ENCODE data around the gene NCKIPSD.
A peak's percentile ranks its signal among the peaks of the same experiment; 100 is the strongest.

NCKIPSD gene

GRCh38 chr3:48662753-48663488, 22.8 kb downstream of the NCKIPSD start, which contains the start of gene CELSR3:
TSS of gene CELSR3 (minus strand) at chr3:48662886. CDS start at chr3:48662634, 252 bp downstream.
- TF ChIP-seq CTCF (IDR thresholded peaks at IDR 0.05; ENCODE audit: insufficient read depth, low read length, missing control alignments), result no peak
- CTCF ChIA-PET, result interaction anchor here (1.0 to 5.6 kb wide), 12 partner anchors 10 to 199 kb away, joined by 3 to 37 read pairs (median 4); partner anchors contain the start of genes NCKIPSD and SLC26A6
- peak within 1 kb of the TSS; percentile 70 for H3K4me3 ChIP-seq (ENCODE audit: low read depth, low read length)
- DNase-seq (ENCODE audit: low read depth, low spot score), result peak; percentile 36
- POLR2A ChIA-PET, result interaction anchor here (0.6 to 2.4 kb wide), 5 partner anchors 9 to 259 kb away, joined by 3 to 25 read pairs (median 4); partner anchors contain the start of gene SLC26A6

GRCh38 chr3:48662145-48662752, 23.5 kb downstream of the NCKIPSD start:
- TF ChIP-seq CTCF (IDR thresholded peaks at IDR 0.05; ENCODE audit: insufficient read depth, low read length, missing control alignments), result no peak
- POLR2A ChIA-PET, result interaction anchor here (0.6 to 2.4 kb wide), 5 partner anchors 8 to 64 kb away, joined by 3 to 25 read pairs (median 3); partner anchors contain the start of gene SLC26A6
- CTCF ChIA-PET, result interaction anchor here (0.6 to 5.6 kb wide), 9 partner anchors 11 to 198 kb away, joined by 3 to 37 read pairs (median 4); partner anchors contain the start of genes NCKIPSD and SLC26A6
- peak overlapping the region; percentile 70 for H3K4me3 ChIP-seq (ENCODE audit: low read depth, low read length)
- no peak for DNase-seq (ENCODE audit: low read depth, low spot score)

- CTCF ChIA-PET, result interaction anchor here (0.6 to 5.6 kb wide), 7 partner anchors 13 to 142 kb away, joined by 3 to 37 read pairs (median 4); partner anchors contain the start of genes NCKIPSD and SLC26A6
- peak overlapping the region; percentile 54 for H3K4me3 ChIP-seq (ENCODE audit: low read depth, low read length)
- no peak for TF ChIP-seq CTCF (IDR thresholded peaks at IDR 0.05; ENCODE audit: insufficient read depth, low read length, missing control alignments)
- POLR2A ChIA-PET, result interaction anchor here (0.6 to 1.2 kb wide), 3 partner anchors 12 to 26 kb away, joined by 3 read pairs; partner anchors contain the start of gene SLC26A6
- no peak for DNase-seq (ENCODE audit: low read depth, low spot score)
Measured at GRCh38 chr3:48661501-48662144, 24.1 kb downstream of the NCKIPSD start.

- ChIA-PET POLR2A (interaction anchor here (1.0 to 1.2 kb wide), 2 partner anchors 25 kb away, joined by 3 read pairs; partner anchors contain the start of gene SLC26A6), CTCF (interaction anchor here (5.6 kb wide), 2 partner anchors 24 to 26 kb away, joined by 31 to 37 read pairs; partner anchors contain the start of genes NCKIPSD and SLC26A6)
- no peak for DNase-seq (ENCODE audit: low read depth, low spot score)
- H3K4me3 ChIP-seq (ENCODE audit: low read depth, low read length), result no peak overlapping the region
- no peak for TF ChIP-seq CTCF (IDR thresholded peaks at IDR 0.05; ENCODE audit: insufficient read depth, low read length, missing control alignments)
Measured at GRCh38 chr3:48660800-48661400, 24.8 kb downstream of the NCKIPSD start.

GRCh38 chr3:48656841-48657281, 28.9 kb downstream of the NCKIPSD start:
- no peak overlapping the region; the same call in 1 of the 2 replicates for H3K4me3 ChIP-seq (ENCODE audit: low read depth, low read length)
- no peak for DNase-seq (ENCODE audit: low read depth, low spot score)
- ChIA-PET CTCF (interaction anchor here (0.8 to 1.9 kb wide), 7 partner anchors 15 to 475 kb away, joined by 3 to 5 read pairs (median 3); no protein-coding TSS in a partner anchor), POLR2A (no interaction called here)
- TF ChIP-seq CTCF (IDR thresholded peaks at IDR 0.05; ENCODE audit: insufficient read depth, low read length, missing control alignments), result no peak
